ENCODE results near the gene LAMA2.

Gene LAMA2

GRCh38 chr6:129324345-129324744 lies 441.4 kb downstream of the LAMA2 start:
- DNase-seq, result no peak

- no peak for DNase-seq
Observed at GRCh38 chr6:129329678-129330077, 446.7 kb downstream of the LAMA2 start.

- DNase-seq, result no peak
Observed at GRCh38 chr6:129331450-129332138, 448.7 kb downstream of the LAMA2 start.

DNA sequence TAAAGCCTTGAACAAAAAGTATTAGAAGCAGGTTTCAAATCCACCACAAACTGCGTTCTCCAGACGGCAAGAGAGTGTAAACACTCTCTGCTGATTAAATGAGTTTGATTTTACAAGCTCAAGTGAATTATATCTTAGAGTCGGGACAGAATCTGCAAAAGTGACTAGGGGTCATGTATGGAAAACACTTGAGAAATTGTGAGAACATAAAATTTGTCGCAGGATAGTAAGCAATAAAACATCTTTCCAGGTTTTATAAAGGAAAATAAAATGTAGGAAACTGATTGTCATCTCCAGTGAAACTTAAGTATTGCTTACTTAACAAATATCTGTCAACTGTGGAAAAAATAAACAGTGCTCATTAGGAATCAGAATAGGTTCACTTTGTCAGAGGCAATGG lies 452.9 kb downstream of the LAMA2 start:
- no peak for DNase-seq

DNA sequence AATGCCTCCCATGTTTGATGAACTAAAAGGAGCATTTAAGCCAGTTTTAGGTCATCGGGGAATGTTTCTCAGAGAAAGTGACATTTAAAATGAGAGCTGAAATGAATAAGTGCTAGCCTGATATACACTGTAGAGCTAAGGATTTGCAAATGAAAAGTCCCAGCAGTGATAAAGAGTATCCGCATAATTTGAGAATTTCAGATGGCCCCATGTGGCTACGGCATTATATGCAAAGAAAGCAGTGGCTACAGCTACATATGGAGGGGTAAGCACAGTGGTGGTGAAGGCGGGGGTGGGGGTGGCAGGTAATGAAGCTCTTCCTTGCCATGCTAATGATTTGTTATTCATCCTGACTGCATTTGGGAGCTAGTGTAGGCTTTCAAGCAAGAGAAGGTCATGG lies 455.7 kb downstream of the LAMA2 start:
- DNase-seq, result no peak

DNA sequence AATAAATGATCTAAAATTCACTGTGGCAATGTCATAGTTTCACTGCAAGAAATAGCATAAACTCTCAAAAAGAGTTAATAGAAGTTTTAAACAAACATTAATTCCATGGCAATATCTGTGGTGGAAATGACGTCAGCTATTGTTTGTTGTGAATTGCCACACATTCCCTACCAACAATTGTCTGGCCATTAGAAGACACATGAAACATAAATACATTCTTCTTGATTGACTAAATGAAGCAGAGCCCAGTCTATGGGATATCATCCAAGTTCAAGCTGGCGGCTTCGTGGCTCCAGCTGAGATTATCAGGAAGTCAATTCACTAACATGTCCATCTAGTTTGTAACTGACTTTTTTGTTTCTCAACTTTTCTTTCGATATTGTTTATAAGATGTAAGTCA lies 458.0 kb downstream of the LAMA2 start:
- DNase-seq, result no peak

DNA sequence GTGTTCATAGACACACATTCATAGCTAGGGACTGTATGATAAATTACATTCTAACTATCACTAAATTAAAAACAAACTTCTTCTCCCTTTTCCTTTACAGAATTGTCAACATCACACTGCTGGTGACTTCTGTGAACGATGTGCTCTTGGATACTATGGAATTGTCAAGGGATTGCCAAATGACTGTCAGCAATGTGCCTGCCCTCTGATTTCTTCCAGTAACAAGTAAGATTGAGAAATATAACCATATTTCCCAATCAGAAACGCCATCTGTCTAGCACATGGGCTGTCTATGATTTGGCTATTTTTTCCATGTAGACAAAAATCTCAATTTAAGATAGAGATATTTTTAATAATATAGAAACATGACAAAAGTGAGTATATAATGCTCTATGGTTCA lies 459.3 kb downstream of the LAMA2 start:
- no peak for DNase-seq

- DNase-seq, result no peak
Observed at GRCh38 chr6:129342796-129343195, 459.9 kb downstream of the LAMA2 start.

GRCh38 chr6:129344379-129344778 lies 461.4 kb downstream of the LAMA2 start:
- DNase-seq, result no peak

DNA sequence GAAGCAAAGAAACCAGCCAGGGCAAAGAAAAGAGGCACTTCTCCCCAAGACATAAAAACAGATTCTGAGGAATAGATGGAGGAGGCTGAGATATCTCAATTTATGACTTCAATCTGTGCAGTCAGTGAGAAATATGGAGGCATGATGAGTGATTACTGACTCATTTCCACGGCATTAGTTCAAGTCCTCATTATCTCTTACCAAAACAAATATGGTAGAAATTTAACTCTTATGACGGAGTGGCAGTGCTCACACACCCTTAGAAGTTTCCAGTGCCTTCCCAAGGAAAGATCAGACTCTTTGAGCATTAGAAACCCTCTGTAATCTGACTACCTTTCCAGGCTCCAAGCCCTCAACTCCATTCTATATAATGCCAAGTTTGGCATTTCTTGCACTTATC lies 463.0 kb downstream of the LAMA2 start:
- no peak for DNase-seq

DNA sequence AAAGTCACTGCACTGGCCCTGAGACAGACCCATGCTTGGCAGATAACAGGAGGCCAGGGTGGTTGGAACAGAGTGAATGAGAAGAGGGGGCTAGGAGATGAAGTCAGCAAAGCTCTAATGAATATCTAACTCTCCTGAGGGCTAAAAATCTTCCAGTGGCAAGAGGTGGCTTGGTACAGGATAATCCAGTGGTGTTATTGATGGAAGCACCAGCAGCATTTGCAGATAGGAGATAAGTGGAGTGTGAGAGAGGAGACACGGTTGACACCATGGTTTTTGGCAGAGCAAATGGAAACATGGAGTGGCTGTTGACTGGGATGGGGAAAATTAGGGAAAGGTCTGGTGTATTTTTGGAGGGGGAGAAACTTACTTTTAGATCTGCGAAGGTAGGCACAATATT lies 464.0 kb downstream of the LAMA2 start:
- DNase-seq, result no peak

GRCh38 chr6:129350278-129350677 lies 467.3 kb downstream of the LAMA2 start:
- no peak for DNase-seq

DNA sequence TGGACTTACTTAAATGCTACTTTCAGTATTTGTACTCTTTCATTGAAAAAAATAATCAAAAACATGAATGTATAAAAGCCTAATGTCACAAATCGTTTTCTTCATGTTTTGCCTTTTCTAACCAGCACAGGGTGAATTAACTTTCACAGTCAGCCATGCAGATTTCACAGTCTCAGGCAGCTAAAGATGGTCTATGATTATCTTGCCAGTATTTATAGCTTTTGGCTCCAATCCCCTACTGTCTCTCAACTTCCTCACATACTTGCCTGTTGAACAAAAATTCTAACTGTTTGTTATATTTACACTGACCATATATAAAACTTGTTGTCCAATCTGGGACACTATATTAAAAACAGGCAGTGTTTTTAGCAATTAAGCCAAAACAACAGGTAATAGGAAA lies 468.9 kb downstream of the LAMA2 start:
- DNase-seq, result no peak

DNA sequence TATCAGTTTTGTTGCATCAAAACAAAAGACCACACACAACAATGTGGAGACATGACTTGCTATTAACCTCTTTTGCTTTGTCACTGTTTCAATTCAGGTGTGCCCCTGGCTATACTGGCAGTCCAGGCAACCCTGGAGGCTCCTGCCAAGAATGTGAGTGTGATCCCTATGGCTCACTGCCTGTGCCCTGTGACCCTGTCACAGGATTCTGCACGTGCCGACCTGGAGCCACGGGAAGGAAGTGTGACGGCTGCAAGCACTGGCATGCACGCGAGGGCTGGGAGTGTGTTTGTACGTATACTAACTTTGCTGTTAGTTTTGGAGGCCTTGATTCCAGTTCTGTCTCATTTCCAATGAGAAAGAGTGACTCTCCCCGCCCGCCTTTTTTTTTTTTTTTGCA lies 470.1 kb downstream of the LAMA2 start:
- DNase-seq, result no peak

- DNase-seq, result no peak
Observed at GRCh38 chr6:129356129-129356528, 473.2 kb downstream of the LAMA2 start.

DNA sequence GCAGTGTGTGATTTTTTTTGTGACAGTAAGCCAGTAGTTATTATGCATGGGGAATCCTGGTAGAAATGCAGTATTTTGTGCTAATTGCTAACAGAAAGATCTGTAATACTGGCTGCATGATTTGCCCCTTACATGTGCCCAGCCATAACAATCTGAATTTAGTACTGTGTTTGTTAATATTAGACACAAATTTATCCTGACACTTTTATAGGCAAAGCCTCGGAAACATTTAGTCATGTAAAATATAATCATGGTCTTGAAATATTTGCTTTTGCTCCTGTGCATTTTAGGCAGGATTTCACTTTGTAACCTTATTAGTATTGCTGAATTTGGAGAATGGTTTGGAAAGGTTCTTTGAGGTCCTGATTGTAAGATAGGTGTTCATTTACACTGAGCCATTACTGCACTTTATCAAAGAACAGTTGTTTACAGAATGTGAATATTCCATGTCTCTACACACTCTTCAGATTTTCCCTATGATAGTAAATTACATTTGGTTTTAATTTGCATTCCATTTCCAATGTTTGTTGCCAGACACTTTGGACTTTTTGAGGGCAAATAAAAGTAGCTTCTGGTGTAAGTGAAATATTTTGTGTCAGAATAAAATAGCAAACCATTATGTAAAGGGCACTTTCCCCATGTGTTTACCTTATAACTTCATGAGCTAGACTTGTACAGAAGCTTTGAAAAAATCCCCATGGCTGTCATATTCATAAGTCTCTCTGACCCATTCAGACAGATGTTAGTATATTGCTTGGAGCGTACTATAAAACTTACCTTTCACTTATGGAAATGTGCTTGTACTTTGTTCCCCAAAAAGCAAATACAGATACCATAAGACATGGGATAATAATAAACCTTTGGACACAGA lies 477.1 kb downstream of the LAMA2 start:
- DNase-seq, result no peak

GRCh38 chr6:129360682-129360955 lies 477.7 kb downstream of the LAMA2 start:
- DNase-seq, result no peak

- DNase-seq, result no peak
Observed at GRCh38 chr6:129364037-129364436, 481.1 kb downstream of the LAMA2 start.

DNA sequence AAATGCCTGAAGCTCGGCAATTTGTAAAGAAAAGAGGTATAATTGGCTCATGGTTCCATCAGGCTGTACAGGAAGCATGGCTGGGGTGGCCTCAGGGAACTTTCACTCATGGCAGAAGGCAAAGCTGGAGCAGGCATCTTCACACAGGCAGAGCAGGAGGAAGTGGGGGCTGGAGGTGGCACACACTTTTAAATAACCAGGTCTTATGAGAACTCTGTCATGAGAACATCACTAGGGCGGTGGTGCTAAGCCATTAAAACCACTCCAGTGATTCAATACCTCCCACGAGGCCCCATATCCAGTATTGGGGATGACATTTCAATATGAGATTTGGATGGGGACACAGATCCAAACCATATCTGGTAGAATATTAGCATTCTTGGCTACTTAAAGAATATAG lies 481.8 kb downstream of the LAMA2 start:
- no peak for DNase-seq

GRCh38 chr6:129368076-129368475 lies 485.1 kb downstream of the LAMA2 start:
- no peak for DNase-seq

DNA sequence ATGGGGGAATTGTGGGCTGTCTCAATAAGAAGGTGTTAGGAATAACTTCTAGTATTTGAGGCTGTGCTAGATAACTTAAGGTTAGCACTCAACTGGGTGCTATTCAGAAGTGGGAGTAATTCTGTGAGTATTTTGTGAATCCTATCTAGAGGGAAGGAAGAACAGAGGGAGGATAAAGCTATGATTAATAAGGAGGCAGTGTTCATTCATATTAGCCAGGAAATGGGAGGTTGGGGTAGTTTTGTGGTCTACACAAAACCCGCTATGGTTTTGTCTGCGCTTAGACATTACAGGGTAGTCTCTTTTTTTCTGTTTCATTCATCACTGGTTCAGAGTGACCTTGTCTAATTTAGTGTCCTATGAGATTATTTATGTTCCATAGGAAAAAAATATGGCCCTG lies 486.0 kb downstream of the LAMA2 start:
- DNase-seq, result no peak

GRCh38 chr6:129369737-129370136 lies 486.8 kb downstream of the LAMA2 start:
- no peak for DNase-seq

- DNase-seq, result peak; percentile 55
Observed at GRCh38 chr6:129370268-129370916, 487.5 kb downstream of the LAMA2 start.

DNA sequence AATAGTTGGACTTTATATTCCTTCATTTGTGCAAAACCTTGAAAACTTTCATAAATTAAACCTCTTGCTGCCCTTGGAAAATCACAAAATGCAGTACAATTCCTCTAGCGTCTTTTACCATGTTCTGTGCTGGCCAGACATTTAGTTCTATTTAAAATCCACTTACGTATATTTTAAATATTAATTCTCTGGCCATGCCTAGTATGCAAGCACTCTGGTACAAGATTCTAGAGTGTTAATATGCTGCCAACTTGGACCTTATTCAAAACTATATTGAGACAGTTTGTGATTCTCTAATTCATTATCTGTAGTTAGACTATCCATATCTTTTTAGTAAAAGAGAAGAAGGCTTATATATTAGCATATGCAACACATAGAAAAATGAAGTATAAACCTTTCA lies 498.9 kb downstream of the LAMA2 start:
- no peak for DNase-seq
